CD4-positive, alpha-beta T cell treated with Interleukin-15 for 4 hours (primary cell): Measurements from ENCODE around the gene DACH1.
"Not testable (repeated sequence)": the region's sequence is repeated elsewhere in the genome, so short reads cannot be mapped to it uniquely, and the experiment has no call there.

Experiments used
- DNase-seq: peaks from one replicate; pipeline ENCODE4 v3.0.0-alpha.2; 2020; ENCODE audit warnings: low spot score

DACH1 gene

DNA sequence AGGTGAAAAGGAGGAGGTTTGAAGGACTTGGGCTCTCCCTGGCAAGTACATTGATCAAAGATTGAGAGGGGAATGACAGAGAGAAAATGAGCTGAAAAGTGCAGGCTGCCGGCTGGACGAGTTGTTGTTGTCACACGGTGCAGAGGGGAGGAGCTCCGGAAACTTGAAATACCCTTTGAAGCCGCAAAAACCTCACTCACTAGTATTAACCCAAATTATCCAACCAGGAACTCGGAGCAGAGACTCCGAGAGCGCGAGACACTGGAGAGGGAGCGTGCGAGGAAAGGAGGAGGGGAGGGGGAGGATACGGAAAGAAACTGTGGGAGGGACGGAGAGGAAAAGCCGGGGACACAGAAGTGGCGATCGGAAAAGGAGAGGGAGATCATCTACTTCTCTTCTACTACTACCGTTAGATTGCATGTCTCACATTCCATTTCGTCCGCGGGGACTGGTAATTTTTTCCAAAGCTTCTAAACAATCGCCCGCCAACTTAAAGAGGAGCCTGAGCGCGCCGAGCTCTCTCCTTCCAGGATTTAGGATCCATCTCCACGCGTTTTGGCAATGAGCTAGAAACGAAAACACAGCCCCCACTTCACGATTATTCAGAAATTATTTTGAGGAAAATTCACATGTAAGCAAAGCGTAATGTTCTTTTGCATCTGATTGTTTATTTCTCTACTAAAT is at the start of gene DACH1:
DACH1 (minus strand) TSS at position 74 of the 684 bp plus-strand sequence.
- DNase-seq = no peak

DNA sequence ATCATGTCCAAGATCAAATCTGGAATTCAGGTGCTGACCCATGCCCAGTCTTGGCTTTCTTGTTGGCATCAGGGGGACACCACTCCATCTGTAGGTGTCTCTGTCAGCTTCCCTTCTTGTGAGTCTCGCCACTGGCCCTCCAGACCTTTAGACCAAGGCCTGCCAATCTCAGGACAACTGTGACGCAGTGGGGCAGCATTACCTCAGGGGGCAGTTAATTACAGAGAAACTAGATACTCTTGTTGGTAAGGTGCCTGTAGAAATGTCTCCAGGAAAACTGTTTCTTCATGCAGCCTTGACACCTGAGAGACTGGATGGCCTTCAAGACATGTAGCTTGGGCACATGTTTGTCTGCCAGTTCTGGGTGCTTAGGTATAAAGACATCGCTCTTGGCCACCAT is 46.7 kb upstream of the DACH1 start:
- no peak for DNase-seq

DNA sequence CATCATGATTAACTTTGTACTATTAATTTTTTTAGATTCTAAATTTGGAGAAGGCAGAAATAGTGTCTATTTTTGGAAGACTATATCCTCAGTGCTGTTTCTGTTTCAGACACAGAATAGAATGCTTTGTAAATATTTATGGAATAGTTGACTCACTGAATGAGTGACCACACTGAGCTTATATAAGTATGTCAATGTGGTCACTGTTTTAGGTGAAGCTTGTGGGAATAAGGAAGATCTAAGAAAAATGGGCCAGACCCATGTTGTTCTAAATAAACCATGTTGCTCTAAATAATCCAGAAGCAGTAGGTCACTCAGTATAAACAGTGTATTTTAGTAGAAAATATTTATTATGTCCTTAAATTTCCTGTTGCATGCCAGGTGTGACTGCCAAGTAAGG is 45.5 kb upstream of the DACH1 start:
- DNase-seq = no peak

DNA sequence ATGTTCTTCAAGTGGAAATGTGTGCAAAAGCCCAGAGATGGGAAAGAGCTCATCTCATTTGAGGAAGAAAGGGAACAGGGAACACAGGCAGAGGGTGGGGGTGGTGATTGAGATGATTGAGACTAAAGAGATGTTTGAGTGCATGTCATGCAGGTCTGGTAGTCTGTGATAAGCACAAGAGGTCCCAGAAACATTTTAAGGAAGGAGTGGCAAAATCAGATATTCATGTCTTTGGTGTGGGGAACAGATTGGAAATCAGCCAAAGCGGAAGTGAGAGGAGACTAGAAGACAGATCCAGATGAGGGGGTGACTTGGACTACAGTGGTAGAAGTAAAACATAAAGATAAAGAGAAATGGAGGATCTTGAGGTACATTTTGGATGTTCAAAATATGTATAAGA is 39.4 kb upstream of the DACH1 start:
- no peak for DNase-seq

DNA sequence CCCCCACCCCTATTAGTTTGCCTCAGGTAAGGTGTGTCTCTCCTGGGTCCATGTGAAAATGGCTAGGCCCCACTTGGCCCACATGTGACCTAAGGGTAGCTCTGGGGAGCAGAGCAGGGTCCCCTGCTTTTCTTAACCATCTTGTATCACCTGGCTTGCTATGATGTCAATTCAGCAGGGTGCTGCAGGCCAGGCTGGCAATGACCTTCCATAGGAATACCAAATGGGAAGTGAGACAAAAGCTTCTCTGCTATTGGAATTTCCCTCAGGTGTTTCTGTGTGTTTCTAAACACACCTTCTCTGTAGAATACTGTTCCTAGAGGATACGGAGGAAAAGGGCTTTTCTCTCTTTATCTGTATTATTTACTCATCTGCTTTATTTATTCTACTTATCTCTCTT is 35.7 kb upstream of the DACH1 start:
- DNase-seq = no peak

DNA sequence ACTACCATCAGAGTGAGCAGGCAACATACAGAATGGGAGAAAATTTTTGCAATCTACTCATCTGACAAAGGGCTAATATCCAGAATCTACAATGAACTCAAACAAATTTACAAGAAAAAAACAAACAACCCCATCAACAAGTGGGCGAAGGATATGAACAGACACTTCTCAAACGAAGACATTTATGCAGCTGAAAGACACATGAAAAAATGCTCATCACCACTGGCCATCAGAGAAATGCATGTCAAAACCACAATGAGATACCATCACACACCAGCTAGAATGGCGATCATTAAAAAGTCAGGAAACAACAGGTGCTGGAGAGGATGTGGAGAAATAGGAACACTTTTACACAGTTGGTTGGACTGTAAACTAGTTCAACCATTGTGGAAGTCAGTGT is 26.5 kb upstream of the DACH1 start:
- DNase-seq = not testable (repeated sequence)

DNA sequence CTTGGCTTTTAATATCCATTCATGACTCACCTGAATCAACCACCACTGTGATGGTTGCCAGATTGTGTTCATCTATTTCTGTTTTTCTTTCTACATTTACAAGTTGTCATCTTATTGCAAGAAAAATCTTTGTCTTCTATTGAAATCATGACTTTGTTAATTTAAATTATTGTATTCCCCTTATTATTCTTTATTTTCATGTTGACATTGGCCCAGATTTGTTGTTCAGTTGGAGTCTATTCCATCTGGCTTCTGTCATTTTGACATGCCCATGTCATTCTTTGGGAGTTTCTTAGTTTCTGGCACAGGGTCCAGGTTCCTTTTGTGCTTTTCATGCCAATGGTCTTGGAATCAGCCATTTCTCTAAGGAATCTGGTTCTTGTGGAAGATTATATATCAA is 19.9 kb upstream of the DACH1 start:
- no peak for DNase-seq

DNA sequence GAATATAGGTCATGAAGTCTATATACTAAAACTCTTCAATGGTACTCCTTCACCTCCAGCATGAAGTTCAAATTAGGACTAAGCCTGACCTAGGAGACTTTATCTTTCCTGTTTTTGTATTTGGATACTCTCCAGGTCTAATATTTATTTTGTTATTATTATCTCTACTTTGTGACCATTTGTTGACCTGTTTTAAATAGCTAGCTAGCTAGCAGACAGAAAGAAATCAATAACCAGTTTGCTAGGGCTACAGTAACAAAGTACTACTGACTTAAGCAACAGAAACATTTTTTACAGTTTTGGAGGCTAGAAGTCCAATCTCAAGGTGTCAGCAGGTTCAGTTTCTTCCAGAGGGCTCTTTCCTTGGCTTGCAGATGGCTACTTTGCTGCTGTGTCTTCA is 15.1 kb upstream of the DACH1 start:
- no peak for DNase-seq

DNA sequence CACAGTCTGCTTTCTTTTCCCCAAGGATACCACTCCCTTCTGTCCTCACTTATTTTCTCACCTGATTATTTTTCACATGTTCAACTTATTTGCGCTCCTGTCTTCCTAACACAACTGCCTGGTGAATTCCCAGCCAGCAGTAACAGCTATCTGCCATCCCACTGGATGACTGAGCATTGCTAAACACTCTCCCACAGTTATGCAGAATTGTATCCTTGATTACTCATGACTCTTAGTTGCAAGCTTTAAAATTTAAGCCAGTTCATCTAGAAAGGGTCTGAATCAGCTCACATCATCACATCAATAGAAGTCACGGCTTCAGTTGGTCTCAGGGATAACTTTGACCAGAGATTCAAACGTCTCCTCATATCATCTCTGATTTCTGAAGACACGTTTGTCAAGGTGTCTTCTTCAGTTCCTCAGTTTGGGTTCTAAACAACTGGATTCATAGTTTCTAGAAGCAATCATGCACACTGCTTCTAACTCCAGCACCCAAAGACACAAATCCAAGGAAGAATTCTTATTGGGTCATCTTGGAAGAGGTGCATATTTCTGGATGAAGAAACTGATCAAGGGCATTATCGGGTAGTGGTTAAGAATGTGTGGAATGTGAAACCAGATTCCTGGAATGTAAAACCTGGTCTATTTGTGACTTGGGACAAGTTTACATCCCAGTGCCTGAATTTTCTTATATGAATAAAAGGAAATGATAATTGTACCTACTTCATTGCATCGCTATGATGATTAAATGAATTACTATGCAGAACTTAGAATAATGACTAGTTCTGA is 13.9 kb upstream of the DACH1 start:
- DNase-seq = no peak

DNA sequence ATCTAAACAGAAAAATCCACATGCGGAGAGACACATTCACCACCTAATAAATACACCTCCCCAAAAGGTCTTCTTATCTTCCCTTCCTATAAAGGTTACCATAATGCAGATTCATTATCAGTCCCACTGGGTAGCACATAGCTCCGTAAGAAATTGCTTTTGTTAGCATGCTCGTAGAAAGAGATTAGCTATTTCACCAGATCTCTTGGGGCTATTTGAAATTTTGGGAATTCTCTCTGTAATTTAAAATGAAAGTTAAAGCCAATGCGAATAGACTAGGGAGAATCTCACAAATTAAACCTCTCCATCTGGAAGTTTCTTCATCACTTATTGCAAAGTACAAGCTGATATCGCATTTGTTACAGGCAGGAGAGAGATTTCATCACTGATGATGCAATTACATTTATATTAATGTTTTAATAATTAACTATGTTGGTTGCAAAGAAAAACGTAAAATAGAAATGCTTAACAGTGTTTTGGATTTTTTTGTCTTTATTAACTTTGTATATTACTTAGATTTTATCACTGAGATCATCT is 12.9 kb upstream of the DACH1 start:
- DNase-seq = no peak

DNA sequence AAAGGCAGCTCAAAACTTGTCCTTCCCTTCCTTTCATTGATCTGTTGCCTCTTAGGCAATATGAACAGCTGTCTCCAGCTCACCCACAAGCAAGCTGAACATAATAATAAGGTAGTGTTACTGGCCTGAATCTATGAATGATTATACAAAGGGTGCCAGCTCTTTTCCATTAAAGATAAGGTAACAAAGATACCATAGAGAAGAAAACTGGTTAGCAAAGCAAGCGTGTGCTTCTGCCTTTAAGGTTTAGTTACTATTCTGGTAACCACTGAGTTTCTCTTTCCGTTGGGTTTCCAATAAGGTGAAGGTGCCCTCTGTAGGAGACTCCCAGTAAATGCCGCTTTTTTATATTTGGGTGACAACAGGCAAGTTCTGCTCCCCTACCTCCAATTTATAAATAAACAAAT is 12.1 kb upstream of the DACH1 start:
- no peak for DNase-seq

DNA sequence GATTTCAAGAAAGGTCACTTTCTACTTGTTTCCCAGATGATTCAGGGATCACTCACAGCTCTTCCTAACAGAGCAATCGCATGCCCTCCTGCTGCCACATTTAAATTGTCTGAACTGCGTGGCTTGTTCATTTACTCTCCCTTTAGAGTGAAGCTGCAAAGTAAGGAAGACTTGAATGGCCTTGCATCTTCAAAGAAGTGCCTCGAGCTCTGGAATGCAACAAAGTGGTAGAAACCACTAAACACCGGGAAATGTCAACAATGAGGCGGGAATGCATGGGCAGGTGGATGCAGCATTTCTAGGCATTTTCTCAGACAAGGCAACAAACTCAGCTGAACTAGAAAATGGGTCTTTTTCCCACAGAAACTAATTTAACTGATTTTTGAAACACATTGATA is 10.3 kb upstream of the DACH1 start:
- DNase-seq = no peak

DNA sequence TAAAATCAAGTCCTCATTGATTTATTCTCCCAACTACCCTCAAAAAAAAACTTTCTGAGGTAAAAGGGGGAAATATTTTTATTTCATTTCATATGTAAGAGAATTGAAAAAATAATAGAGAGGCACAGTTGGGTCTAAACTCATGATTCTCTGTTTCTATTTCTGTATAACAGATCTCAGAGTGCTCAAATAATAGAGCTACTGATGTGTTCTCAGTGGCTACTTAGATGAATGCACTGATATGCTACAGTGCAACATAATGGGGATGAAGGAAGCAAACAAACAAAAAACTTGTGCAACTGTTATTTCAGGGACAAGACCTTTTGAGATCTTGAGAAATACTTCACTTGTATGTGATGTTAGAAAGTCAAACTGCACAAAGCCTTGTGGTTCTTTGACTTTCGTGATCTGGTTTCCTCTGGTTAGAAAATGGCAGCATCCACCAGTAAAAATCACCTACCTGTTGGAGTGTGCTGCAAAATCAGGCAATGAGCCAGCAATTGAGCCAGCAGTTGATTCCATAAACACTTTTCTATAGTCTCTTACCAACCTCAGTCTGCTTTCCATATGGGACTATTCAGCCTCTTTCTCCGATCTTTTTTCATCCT is 9.7 kb upstream of the DACH1 start:
- DNase-seq = no peak

DNA sequence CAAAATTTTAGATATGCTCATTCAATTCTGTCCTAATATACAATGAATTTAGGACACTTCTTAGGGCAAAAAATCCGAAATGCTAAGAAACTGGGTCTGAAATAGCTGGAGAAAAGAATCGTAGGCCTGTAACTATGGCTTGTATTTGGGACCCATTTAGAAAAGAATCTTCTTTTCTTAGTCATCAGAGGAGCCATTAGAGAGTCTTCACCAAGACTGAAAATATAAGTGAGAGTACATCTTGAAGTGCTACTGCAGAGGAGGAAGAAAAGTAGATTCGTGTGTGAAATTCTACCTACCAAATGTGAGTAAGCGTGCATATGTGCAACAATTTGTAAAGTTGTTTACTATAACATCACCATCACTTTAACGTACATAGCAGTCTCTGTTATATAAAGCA is 8.8 kb upstream of the DACH1 start:
- no peak for DNase-seq

DNA sequence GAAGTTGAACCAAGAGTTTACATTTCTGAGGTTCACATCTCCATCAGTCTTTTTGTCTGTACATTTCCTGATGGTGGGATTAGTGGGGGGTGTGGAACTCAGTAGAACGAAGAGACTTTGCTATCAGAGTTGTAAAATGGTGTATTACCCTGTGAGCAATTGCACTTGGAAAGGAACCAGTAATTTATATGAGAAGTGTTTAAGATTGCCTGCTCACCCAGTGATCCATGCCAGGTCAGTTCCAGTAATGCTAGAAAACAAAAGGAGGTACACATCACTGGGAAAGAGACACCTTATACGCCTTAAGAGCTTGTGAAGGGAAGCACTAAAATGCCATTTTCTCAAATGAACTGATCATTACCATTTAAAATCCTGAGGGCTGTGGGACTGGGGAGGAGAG is 7.5 kb upstream of the DACH1 start:
- no peak for DNase-seq

DNA sequence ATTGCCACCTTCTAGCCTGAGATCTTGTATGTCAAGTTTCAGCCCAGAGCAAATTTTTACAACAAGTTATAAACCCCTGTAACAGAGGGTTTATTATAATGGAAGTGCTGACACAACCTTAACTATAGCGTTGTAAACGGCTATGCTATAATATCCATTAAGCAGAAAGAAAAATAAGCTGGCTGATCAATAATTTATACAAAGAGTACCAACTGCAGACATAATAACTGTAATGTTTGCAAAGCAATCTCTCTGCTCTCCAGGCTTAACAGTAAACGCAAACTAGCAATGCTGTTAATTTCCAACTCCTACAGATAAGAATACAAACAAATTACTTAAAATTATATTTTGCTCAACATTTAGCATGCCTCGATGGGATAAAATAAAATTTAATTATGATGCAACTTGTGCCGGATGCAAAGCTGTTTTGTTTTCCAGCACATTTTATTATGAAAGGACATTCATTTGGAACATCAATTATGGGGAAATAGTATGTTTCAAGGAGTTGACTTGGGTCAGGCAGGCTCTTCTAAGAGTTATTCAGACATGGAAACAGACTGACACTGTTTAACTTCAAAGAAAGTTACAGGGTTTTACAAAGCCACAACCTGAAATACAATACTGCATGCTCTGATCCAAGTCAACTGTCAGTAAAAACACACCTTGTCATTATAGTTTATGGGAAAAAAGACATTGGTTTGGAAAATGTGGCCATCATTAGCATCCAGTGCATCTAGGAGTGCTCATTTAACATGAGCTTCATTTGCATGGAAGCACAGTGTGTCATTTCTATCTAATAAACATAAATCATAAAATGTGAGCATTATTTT is 6.6 kb upstream of the DACH1 start:
- DNase-seq = no peak

DNA sequence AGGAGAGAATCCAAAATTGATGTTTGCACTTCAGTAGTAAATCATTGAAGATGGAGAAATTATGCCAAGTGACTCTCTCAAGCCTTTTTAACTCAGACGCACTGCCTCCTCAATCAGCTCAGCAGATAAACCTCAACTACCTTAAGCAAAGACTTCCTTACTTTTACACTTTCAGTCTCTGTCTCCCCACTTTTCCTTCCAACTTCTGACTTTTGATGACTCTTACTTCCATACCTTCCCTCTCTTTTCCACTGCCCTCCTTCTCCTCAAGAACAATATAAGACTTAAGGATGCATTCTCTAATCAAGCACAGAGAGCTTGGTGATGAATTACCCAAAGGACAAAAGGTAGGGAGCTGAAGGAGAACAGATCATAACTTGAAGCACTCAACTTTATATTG is 4.8 kb upstream of the DACH1 start:
- DNase-seq = no peak

DNA sequence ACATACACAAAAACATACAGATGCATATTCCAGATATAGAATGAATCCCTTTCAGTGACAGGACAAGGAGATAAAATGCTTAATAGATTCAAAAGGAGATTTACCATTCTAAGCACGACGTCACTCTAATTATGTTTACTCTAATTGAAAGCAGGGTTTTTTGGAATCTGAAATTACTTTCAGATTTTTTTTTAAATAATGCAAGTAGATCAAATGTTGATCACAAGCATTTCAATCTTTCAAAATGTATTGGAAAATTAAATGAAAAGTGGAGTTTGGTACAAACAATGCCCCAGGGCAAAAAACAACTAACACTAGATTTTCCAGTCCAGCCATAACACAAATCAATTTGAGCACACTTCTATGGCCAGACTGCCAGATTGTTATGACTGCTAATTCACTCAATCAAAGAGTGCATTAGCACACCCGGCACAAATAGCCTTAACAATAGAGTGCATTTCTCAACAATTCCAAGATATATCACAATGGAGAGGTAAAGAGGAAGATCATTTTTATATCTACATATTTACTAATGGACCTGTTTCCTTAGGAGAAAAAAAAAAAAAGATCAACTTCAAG is 4.3 kb upstream of the DACH1 start:
- DNase-seq = no peak

DNA sequence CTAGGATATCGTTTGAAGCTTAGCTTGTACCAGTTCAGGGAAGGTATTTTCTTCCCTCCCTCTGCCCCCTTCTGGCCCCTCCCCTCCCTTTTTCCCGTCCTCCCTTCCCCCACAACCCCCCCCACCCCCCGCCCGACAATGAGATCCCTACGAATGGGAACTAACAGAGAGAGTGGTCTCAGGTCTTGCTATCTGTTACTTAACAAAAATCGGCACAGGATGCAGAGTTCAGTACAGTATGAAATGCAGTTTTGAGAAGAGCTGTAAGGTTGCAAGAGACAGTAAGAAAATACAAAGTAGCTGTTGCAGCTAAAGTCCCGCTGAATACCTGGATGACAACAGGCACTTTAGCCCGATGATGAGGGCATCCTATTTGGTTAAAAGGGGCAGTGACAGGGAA is 3.1 kb upstream of the DACH1 start:
- DNase-seq = no peak

DNA sequence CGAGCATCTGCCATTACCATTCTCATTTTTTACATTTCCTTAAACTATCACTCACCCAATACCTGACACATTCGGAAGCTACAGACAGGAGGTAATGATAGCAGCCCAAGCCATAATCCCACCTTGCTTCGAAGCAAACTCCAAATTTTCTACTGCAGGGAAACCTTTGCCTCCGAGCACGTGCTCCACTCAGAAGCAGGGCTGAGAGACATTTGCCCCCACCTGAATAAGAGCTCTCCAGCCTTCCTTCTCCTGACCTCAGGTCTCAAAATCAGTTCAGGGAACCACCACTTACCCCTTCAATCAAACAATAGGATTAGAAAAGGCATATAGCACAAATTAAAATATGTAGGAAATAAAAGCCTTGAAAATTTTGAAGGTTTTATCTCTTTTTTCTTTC is 2.3 kb upstream of the DACH1 start:
- no peak for DNase-seq

DNA sequence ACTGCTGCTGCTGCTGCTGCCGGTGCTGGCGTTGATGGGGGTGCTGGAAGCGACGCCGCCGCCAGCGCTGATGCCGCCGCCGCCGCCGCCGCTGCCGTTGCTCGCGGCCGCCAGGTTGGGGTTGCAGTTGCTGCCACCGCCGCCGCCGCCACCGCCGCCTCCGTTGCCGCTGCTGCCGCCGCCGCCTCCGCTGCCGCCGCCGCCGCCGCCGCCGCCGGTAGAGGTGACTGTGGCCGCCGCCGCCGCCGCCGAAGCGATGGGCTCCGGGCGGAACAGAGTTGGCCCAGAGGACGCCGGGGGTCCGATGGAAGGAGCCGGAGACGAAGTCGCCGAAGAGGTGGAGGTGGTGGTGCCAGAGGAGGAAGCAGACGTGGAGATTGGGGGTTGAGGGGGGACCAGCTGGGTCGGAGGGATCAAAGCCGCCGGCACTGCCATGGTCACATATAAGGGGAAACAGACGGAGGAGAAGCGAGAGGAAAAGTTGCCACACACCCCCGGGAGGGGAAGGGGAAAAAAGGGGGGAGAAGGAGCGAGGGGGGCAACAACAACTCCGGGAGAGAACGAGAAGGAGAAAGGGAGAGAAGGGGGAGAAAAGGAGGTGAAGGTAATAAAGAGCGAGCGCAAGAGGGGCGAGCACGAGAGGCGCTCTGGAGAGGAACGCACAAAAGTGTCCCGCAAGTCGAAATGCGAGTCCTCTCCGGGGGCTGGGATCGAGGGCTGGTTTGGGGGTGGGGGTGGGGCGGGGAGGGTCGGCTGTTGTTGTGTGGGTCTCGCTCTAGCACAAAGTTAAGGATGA is 471 bp downstream of the DACH1 start:
- no peak for DNase-seq
